Posterior vena cava (tissue), 2 donors: ENCODE data around the gene OAS1. TPM values are rescaled to one million over a fixed set of nuclear protein-coding genes. Genes with fewer than 3 reads are reported as not detected.

ENCODE experiments used
- DNase-seq: peaks from one replicate; pipeline ENCODE4 v3.0.0-alpha.2; 2020; ENCODE audit warnings: low spot score
- intact Hi-C, 2 donors: fragments of 100-400 bp; cut with DNase I; formaldehyde crosslinking; loops; one replicate each; pipeline versions ENCODE4 v1.14.1 to v1.14.2; 2022 to 2023
- long read RNA-seq, 2 donors: library from polyadenylated mRNA; unstranded; transcript quantifications; one replicate each; pipeline ENCODE4 v2.0.0, GENCODE V29; 2020 to 2021
- total RNA-seq, 2 donors: library from RNA; stranded (reverse); fragmentation: NEBNext Ultra II Directional; extraction: Animal tissue kit (Norgen Biotek cat#: 25700); gene quantifications; one replicate each; pipeline ENCODE4 v1.2.1, GENCODE V29; 2021
- donor health status: DM: yes; HTN: yes; CAD: no.
- donor health status: DM: yes; HTN: yes; CAD: no.

The OAS1 gene
- 10 to 100 TPM; 10.1 to 17.3 TPM for total RNA-seq
- long read RNA-seq, donor 1, partial matches to known transcripts: 1 of 3 reads
- long read RNA-seq, donor 1, other reads (novel, unspliced or antisense): 0 of 3 reads
- long read RNA-seq, donor 2, transcript OAS1-202 (6 exons, 1,684 nt): major isoform, 6 of 22 reads
- long read RNA-seq, donor 2, transcript OAS1-208 (6 exons, 2,416 nt): major isoform, 6 of 22 reads
- long read RNA-seq, donor 2, partial matches to known transcripts: 2 of 22 reads
- long read RNA-seq, donor 2, other reads (novel, unspliced or antisense): 5 of 22 reads

DNA sequence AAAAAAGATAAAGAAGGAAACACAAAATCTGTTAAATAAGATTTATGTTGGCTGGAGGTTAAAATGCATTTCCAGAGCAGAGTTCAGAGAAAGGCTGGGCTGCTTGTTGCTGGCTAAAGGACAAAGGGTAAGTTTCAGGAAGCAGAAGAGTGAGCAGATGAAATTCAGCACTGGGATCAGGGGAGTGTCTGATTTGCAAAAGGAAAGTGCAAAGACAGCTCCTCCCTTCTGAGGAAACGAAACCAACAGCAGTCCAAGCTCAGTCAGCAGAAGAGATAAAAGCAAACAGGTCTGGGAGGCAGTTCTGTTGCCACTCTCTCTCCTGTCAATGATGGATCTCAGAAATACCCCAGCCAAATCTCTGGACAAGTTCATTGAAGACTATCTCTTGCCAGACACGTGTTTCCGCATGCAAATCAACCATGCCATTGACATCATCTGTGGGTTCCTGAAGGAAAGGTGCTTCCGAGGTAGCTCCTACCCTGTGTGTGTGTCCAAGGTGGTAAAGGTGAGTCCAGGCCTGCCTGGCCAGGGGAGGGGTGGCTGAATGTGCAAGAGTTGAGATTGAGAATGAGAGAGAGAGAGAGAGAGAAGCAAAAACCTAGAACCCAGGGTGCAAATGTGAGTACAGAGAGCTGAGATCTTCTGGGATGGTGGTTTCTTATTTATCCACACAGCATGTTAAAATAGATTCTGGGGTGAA lies at the start of gene OAS1:
Gene OAS1 (plus strand): TSS at position 251 of the 703 bp plus-strand sequence. CDS start 78 bp downstream, at position 329.
- intact Hi-C loops: no loop called here
- no peak for DNase-seq

DNA sequence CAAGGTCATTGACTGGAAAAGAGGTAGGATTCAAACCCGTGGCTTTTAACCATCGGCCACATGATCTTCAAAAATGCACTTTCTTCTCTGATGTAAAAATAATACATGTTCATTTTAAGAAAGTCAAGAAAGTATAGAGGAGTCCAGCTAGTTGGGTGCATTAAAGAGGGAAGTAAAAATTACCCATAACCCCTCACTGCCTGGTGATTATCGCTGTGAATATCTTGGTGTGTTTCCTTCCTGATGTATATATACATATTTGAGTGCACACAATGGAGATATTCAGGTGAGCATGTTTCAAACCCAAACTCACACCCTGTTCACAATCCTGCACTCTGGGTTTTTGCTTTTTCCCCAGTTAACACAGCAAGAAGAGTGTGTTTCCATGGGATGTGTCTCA lies 47.5 kb upstream of the OAS1 start:
- intact Hi-C loops: no loop called here
- no peak for DNase-seq

DNA sequence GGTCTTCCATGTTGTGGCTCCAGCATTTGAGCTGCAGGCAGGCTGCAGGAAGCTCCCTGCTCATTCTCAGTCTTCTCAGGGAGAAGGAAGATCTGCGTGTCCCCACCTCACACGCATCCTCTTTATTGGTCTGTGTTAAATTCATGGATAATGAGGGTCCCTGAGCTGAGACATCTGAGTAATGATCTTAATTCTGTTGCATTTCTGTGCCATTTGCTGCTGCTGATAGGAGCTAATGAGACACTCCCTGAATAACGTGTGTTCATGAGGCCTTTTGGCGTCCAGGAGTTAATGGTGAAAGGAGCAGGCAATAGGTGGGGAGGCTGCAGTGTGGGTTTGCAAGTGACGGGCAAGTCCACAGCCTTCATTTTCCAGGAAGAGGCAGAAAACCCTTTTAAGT lies 46.6 kb upstream of the OAS1 start:
- intact Hi-C loops: no loop called here
- DNase-seq: no peak

DNA sequence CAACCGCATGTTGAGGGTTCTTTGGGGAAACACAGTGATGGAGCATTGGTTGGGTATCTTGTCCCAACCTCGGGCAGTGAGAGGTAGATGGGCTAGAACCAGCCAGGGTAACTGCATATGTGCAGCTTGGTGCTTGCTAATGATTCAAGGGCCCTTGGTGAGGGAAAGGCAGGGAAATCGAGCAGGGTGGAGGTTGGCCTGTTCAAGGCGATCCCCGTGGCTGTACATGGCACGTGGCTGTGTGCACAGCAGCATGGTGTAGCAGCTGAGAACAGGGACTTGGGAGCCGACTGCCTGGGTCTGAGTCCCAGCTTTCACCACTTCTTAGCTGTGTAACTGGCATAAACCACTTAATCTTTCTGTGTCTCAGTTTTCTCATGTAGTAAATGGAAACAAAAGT lies 45.5 kb upstream of the OAS1 start:
- DNase-seq: no peak
- intact Hi-C loops: no loop called here

DNA sequence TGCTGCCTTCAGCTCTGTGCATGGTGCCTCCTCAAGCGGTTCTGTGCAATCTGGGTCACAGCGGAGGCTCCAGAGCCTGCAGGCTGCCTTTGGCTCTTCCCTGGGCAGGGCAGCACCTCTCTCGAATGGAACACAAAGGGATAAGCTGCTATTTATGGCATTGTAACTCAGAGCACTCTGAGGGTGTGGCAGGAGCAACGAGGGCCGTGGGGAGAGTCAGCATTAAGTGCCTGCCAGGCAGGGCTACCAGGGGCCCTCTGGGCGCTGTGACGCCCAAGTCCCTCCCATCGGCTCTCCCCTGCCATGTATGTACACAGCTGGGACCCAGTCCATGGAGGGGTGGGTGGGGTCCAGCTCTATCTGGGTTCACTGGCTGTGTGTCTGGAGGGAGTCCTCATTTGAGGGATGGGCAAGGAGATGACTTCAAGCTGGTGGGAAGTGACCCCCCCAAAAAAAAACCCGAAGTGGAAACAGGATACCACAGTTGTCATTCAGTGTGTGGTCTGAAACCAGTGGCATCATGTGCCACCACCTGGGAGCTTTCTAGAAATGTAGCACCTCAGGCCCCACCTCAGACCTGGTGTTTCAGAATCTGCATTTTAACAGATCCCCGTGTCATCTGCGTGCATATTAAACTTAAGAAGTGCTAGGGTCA lies 44.0 kb upstream of the OAS1 start:
- DNase-seq: no peak

DNA sequence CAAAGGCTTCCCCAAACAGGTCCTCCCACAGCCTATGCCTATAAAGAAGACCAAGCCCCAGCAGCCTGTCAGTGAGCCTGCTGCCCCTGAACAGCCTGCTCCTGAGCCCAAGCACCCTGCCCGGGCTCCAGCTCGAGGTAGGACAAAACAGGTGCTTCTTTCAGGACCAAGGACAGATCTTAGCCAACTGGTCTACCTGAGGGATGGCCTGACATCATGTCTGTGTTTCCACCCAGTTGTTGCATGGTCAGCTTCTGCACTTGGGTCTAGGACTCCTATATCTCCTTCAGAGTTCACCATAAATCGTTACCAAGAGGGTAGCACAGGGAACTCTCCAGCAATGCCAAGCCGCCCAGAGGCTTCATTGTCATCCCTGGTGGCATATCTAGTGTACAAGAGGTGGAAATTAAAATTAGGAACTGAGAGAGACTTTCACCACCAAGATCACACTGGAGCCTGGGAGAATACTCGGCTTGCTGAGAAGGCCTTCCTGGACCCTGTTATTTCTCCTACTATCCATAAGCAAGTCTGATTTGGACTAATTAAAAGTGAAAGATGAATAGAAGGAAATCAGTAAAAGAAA lies 38.2 kb upstream of the OAS1 start:
- DNase-seq: no peak
- intact Hi-C loops: no loop called here

More for the DNA sequence above, 44.0 kb upstream of the OAS1 start:
- intact Hi-C loops: no loop called here

DNA sequence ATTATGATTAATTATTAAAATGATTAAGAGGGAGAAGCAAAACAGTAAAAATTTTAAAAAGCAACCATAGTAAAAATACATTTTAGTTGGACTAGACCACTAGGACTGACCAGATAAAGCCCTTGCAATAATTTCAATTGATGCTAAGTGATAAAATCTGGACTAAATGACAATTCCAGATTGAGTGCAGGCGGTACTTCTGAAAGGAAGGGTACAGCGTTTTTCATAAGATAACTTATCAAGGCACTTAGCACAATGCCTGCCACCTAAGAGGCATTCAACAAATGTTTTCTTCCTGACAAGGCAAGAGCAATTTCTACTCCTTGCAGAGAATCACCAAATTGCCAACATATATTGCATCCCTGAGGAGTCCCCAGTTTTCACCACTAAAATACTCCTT lies 37.7 kb upstream of the OAS1 start:
- no peak for DNase-seq
- intact Hi-C loops: no loop called here

DNA sequence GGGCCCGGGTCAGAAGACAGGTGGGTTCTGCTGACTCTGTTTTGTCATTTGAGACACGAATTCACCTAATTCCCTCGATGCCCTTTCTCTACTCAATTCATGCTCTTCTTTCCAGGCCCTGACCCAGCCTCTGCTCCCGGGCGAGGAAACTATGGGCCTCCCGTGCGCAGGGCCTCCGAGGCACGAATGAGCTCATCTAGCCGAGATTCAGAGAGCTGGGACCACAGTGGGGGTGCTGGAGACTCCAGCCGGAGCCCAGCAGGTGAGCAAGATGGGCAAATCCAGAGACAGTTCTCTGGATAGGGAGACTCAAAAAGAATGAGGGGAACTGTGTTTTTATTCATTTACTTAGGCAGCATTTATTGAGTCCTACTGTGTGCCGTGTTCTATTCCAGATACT lies 37.0 kb upstream of the OAS1 start:
- intact Hi-C loops: no loop called here
- DNase-seq: no peak

DNA sequence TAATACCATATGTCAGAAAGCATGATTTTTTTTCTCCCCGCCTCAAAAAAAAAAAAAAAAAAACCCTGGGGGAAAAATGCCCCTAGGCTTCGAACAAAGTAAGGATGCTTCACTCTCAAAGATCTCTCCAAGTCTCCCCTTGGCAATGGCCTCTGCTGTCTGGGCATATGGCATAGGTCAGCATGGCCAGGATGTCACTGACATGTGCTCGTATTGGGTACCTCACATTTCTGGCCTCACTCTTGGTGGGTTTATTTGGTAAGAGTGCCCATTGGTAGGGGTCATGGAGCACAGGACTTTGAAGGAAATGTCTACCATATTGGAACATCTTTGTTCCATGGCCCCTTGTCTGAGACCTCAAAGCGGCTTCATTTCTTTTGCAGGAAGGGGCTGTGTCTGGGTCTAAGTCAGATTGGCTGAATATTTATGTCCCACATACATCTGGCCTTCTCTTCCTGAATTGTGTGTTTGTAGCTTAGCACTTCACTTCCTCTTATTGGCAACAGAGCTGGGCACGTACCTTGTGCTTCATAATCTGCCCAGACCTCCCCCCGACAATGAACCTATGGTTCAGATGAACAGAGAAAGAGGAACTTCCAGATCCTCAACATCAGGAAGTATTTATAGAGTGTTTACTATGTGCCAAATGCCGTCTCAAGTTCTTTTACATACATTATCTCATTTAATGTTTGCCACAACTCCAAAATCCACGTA lies 36.3 kb upstream of the OAS1 start:
- intact Hi-C loops: no loop called here
- DNase-seq: no peak

DNA sequence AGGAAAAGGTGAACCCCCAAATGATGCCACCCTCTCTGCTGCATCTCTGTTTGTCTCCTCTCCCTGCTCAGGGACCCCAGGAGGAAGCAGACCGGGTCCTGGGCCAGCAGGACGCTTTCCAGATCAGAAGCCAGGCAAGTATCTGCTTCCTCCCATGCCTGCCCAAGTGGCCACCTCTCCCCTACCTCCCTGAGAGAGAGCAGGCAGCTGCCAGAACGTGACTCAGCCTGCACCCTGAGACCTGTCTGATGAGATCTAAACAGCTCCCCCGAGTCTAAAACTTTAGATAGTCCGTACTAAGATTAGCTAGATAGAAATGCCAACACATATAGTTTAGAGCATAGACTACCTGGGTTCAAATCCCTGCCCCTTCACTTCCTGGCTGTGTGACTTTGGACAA lies 31.2 kb upstream of the OAS1 start:
- intact Hi-C loops: no loop called here
- DNase-seq: no peak

DNA sequence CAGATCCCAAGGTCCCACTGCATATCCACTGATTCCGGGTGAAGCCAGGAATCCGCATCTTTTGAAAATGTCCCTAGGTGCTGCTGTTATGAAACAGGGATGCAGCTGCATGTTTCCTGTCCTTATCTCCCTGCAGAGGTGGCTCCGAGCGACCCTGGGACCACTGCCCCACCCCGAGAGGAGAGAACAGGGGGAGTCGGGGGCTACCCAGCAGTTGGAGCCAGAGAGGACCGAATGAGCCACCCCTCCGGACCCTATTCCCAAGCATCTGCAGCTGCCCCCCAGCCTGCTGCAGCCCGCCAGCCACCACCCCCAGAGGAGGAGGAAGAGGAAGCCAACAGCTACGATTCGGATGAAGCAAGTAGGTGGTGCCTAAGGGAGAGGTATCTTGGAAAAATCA lies 30.3 kb upstream of the OAS1 start:
- intact Hi-C loops: no loop called here
- no peak for DNase-seq

DNA sequence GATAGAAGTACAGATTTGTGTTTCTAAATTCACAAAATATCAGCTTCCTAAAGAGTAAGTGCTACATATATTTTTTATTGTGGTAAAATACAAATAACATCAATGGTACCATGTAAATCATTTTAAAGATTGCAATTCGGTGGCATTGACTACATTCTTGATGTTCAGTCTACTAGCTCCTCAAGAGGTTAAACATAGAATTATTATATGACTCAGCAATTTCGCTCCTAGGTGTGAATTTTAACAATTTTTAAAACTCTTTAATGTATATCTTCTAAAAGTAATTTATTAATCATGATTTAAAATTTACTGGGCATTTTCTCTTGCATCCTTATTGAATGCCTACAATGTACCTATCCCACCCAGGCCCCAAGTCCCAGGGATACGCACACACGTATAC lies 29.8 kb upstream of the OAS1 start:
- no peak for DNase-seq
- intact Hi-C loops: no loop called here

DNA sequence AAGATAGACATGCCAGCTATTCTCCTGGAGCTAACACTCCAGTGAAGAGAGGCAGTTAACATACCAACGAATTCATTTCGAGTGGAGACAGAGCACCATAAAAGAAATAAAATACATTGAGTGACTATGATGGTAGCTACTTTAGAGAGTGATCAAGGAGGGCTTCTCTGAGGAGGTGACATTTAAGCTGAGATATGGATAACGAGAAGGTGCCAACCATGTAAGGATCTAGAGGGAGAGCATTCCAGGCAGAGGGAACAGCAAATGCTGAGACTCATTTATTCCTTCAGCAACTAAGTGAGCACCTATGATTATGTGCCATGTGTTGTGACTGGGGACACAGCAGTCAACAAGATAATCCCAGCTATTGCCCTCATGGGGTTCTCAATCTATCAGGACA lies 28.3 kb upstream of the OAS1 start:
- intact Hi-C loops: no loop called here
- DNase-seq: no peak

DNA sequence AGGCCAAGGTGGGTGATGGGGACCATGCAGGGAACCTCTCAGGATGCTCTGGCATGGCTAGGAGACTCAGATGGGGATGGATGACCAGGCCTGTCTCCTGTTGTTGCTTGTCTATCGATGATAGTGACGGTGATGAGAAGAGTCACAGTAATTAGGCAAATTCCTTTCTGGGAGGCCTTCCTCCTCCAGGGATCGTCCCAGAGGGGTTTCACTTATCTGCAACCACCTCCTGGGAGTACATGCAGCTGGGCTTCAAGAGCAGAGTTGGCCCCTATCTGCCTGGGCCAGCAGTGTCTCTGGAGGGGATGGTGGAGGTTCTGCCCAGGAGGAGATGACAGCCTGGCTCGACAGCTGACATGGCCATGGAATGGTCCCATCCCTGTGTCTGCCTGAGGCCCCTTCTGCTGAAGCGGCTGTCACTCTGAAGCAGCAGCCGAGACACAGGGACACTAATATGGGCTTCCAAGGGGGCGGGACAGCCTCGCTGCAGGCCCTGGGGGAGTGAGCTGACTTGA lies 27.5 kb upstream of the OAS1 start:
- DNase-seq: no peak
- intact Hi-C loops: loop anchor here in 1 of 2 donors (1.0 kb wide), 1 partner anchor 12 kb away; no protein-coding TSS in a partner anchor

DNA sequence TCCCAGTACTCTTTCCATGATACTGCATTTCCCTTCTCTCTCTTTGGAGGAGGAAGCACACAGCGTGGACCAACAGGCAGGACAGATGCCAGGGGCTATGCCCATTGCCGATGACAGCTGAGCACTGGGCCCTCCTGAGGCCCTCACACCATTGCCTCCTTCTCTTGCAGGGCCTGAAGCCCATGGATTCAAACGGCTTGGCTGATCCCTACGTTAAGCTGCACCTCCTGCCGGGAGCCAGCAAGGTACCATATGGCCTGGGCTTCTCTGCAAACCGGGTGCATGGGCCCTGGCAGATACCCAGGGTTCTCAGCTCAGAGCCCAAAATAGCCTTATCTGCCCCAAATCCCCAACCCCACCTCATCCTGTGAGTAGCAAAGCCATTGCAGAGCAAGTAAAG lies 25.2 kb upstream of the OAS1 start:
- no peak for DNase-seq
- intact Hi-C loops: no loop called here

DNA sequence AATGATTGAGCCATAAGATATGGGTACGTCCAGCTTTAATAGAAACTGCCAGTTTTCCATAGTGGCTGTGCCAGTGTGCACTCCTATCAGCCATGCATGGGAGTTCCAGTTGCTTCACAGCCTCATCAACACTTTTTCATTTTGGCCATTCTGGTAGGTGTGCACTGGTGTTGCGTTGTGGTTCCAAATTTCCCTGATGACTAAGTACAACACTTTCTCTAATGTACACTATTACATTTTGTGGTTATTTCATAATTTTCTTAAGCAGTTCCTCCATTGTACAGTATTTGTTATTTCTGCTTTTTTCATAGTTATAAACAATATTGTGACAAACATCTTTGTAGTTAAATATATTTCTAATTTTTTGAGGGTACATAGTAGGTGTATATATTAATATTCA lies 21.5 kb upstream of the OAS1 start:
- intact Hi-C loops: no loop called here
- no peak for DNase-seq

DNA sequence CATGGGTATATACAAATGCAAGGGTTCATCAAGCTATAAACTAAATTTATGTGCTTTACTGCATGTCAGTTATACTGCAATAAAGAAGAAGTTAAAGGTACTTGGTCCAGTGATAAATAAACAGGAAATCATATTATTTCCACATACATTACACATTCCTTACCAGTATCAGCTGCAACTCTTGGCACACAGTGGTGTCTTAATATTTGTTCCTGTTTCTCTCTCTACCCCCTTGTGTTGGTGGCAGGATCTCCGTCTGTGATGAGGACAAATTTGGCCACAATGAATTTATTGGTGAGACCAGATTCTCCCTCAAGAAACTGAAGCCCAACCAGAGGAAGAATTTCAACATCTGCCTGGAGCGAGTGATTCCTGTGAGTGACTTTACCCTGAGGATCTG lies 19.2 kb upstream of the OAS1 start:
- no peak for DNase-seq
- intact Hi-C loops: no loop called here

DNA sequence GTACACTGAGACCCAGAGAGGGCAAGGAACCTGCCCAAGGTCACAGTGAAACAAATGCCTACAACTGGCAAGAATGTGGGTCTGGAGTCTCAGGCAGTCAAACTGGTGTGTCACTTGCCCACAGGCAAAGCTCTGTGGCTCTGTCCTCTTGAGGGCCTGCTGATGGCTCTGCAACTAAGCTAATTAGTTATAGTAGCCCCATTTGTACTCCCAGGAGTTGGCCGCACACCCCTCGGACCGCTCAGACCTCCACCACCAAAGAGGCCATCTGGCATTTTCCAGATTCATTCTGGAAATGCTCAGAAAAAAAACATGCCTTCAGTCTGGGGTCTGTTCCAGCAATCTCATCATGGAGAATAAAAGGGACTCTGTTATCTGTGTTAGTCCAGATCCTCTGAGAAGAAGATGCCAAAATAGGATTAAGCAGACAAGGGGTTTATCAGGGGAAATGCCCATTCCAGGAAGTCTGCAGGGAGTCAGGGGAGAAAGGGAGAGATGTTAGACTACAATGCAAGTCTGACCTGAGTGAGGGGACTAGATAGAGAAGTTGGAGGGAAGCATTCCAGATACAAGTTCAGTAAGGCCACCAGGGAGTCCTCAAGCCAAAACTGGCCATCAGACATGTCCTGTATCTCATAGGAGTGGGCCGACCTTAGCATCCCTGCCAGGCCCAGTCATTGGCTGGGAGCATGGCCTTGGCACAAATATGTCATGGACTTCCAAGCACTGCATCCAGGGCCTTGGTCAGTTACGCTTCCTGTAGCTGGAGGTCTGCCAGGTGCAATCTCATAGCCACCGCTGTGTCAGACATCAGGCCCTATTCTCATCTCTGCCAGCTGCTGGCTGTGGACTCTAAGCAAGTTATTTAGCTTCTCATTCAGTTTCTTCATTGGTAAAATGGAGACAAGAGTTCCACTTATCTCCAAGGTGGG lies 15.4 kb upstream of the OAS1 start:
- peak; percentile 83 for DNase-seq
- intact Hi-C loops: loop anchor here in 1 of 2 donors (1.0 kb wide), 1 partner anchor 12 kb away; no protein-coding TSS in a partner anchor
